Urothelium cell line (cell line): Measurements from ENCODE around the gene STAB2.

Experiments used
- DNase-seq: peaks from one replicate; pipeline ENCODE4 v3.0.0; 2011; ENCODE audit warnings: low spot score, mixed read lengths
- FAIRE-seq: peaks from 2 replicates; lab custom pipeline; 2011; peaks lifted over from hg19 to GRCh38; lab: Jason Lieb, UNC

STAB2 gene

GRCh38 chr12:103686026-103686425 lies 99.0 kb downstream of the STAB2 start:
- FAIRE-seq: no peak
- no peak for DNase-seq

- FAIRE-seq (no peak), DNase-seq (no peak)
These were observed 100.2 kb downstream of the STAB2 start for GRCh38 chr12:103687253-103687652.

- FAIRE-seq (no peak), DNase-seq (no peak)
These were observed 101.4 kb downstream of the STAB2 start for GRCh38 chr12:103688376-103689063.

GRCh38 chr12:103690426-103690825 lies 103.4 kb downstream of the STAB2 start:
- DNase-seq (no peak), FAIRE-seq (no peak)

GRCh38 chr12:103691063-103691462 lies 104.0 kb downstream of the STAB2 start:
- FAIRE-seq: no peak
- no peak for DNase-seq

- FAIRE-seq: no peak
- no peak for DNase-seq
These were observed 109.0 kb downstream of the STAB2 start for GRCh38 chr12:103696101-103696500.

- DNase-seq: no peak
- FAIRE-seq: no peak
These were observed 111.1 kb downstream of the STAB2 start for GRCh38 chr12:103697971-103698751.

GRCh38 chr12:103698752-103699560 lies 111.9 kb downstream of the STAB2 start:
- no peak for FAIRE-seq

GRCh38 chr12:103705098-103705497 lies 118.0 kb downstream of the STAB2 start:
- DNase-seq (no peak), FAIRE-seq (no peak)

More at GRCh38 chr12:103698752-103699560, 111.9 kb downstream of the STAB2 start:
- no peak for DNase-seq

GRCh38 chr12:103705927-103706326 lies 118.9 kb downstream of the STAB2 start:
- FAIRE-seq (no peak), DNase-seq (no peak)

GRCh38 chr12:103707446-103707845 lies 120.4 kb downstream of the STAB2 start:
- no peak for FAIRE-seq
- DNase-seq: no peak

- no peak for FAIRE-seq
- no peak for DNase-seq
These were observed 123.5 kb downstream of the STAB2 start for GRCh38 chr12:103710544-103710943.

GRCh38 chr12:103712216-103712615 lies 125.1 kb downstream of the STAB2 start:
- no peak for FAIRE-seq
- DNase-seq: no peak

- DNase-seq (no peak), FAIRE-seq (no peak)
These were observed 128.4 kb downstream of the STAB2 start for GRCh38 chr12:103715494-103715893.

GRCh38 chr12:103716517-103717196 lies 129.6 kb downstream of the STAB2 start:
- no peak for FAIRE-seq

GRCh38 chr12:103725398-103725797 lies 138.3 kb downstream of the STAB2 start:
- FAIRE-seq (peak; percentile 5), DNase-seq (no peak)

More at GRCh38 chr12:103716517-103717196, 129.6 kb downstream of the STAB2 start:
- no peak for DNase-seq

- FAIRE-seq: no peak
These were observed 140.6 kb downstream of the STAB2 start for GRCh38 chr12:103727638-103728037.

GRCh38 chr12:103728323-103728722 lies 141.2 kb downstream of the STAB2 start:
- FAIRE-seq (no peak), DNase-seq (no peak)

More at GRCh38 chr12:103727638-103728037, 140.6 kb downstream of the STAB2 start:
- no peak for DNase-seq

- DNase-seq (no peak), FAIRE-seq (no peak)
These were observed 142.4 kb downstream of the STAB2 start for GRCh38 chr12:103729499-103729898.

GRCh38 chr12:103731539-103731938 lies 144.5 kb downstream of the STAB2 start:
- DNase-seq: no peak
- no peak for FAIRE-seq

GRCh38 chr12:103734863-103735262 lies 147.8 kb downstream of the STAB2 start:
- DNase-seq: no peak
- no peak for FAIRE-seq
